HG03457 (cell line): ENCODE data around the gene IL18BP.

ENCODE experiments used
- ATAC-seq: cut with Tn5 transposase; IDR thresholded peaks from one replicate; pipeline ENCODE4 v1.9.1; 2021; ENCODE audit warnings: moderate number of reproducible peaks; ENCODE audit not compliant: unreplicated experiment

The IL18BP gene

GRCh38 chr11:71996517-71996916 lies 2.2 kb upstream of the IL18BP start:
- ATAC-seq = no peak

- ATAC-seq = no peak
These were observed 1.8 kb upstream of the IL18BP start for GRCh38 chr11:71996946-71997345.

GRCh38 chr11:71997594-71997993 lies 1.1 kb upstream of the IL18BP start:
- ATAC-seq = no peak

- no peak for ATAC-seq
These were observed 648 bp upstream of the IL18BP start for GRCh38 chr11:71998061-71998460.

GRCh38 chr11:71999362-71999761 lies 653 bp downstream of the IL18BP start:
- no peak for ATAC-seq

- no peak for ATAC-seq
These were observed 1.1 kb downstream of the IL18BP start for GRCh38 chr11:71999798-72000197.

GRCh38 chr11:72000202-72000867 lies 1.6 kb downstream of the IL18BP start:
- ATAC-seq = no peak

GRCh38 chr11:72001285-72001684 lies 2.6 kb downstream of the IL18BP start:
- no peak for ATAC-seq

- ATAC-seq = no peak
These were observed 3.3 kb downstream of the IL18BP start for GRCh38 chr11:72001834-72002591.

- no peak for ATAC-seq
These were observed 4.4 kb downstream of the IL18BP start for GRCh38 chr11:72002841-72003775.

- ATAC-seq = no peak
These were observed 5.1 kb downstream of the IL18BP start for GRCh38 chr11:72003776-72004171.

- no peak for ATAC-seq
These were observed 6.0 kb downstream of the IL18BP start for GRCh38 chr11:72004515-72005346.

GRCh38 chr11:72005347-72006260 lies 6.9 kb downstream of the IL18BP start:
- ATAC-seq = no peak

GRCh38 chr11:72006309-72007088 lies 7.8 kb downstream of the IL18BP start:
- ATAC-seq = no peak

- no peak for ATAC-seq
These were observed 8.4 kb downstream of the IL18BP start for GRCh38 chr11:72007089-72007476.

- no peak for ATAC-seq
These were observed 8.9 kb downstream of the IL18BP start for GRCh38 chr11:72007587-72007986.

- no peak for ATAC-seq
These were observed 10.0 kb downstream of the IL18BP start for GRCh38 chr11:72008728-72009127.

GRCh38 chr11:72009156-72009555 lies 10.4 kb downstream of the IL18BP start:
- ATAC-seq = no peak
